Neural progenitor cell (in vitro differentiated cells): ENCODE measurements around the gene RIOK3. TPM values are rescaled to one million over a fixed set of nuclear protein-coding genes. Genes with fewer than 3 reads are reported as not detected.

Source experiments
- DNase-seq: peaks from one replicate; pipeline ENCODE4 v3.0.0-alpha.2; 2016; ENCODE audit warnings: low spot score
- H2AFZ ChIP-seq: fragments of 200-600 bp; sonication (generic); replicated peaks from 2 replicates; pipeline ENCODE4 v1.6.1; 2016; ENCODE audit warnings: antibody characterized with exemption
- H3F3A ChIP-seq: fragments of 200-600 bp; sonication (generic); 2 replicates; pipeline ENCODE4 v1.6.1; 2016; ENCODE audit warnings: antibody characterized with exemption, low read depth
- H3K27ac ChIP-seq: fragments of 200-600 bp; sonication (generic); 2 replicates; pipeline ENCODE4 v1.5.1; 2016; ENCODE audit warnings: mild to moderate bottlenecking
- H3K27me3 ChIP-seq: fragments of 200-600 bp; sonication (generic); 2 replicates; pipeline ENCODE4 v1.6.1; 2016; ENCODE audit warnings: mild to moderate bottlenecking, moderate library complexity
- H3K36me3 ChIP-seq: fragments of 200-600 bp; sonication (generic); 2 replicates; pipeline ENCODE4 v1.5.1; 2016
- H3K4me1 ChIP-seq: fragments of 200-600 bp; sonication (generic); 2 replicates; pipeline ENCODE4 v1.6.1; 2016; ENCODE audit warnings: mixed run types
- H3K4me2 ChIP-seq: fragments of 200-600 bp; sonication (generic); 2 replicates; pipeline ENCODE4 v1.6.1; 2016
- H3K4me3 ChIP-seq: fragments of 200-600 bp; sonication (generic); 2 replicates; pipeline ENCODE4 v1.5.1; 2016
- H3K79me2 ChIP-seq: fragments of 200-600 bp; sonication (generic); 2 replicates; pipeline ENCODE4 v1.6.1; 2016; ENCODE audit warnings: low read depth
- H3K9ac ChIP-seq: fragments of 200-600 bp; sonication (generic); 2 replicates; pipeline ENCODE4 v1.6.1; 2016
- H3K9me3 ChIP-seq: fragments of 200-600 bp; sonication (generic); 2 replicates; pipeline ENCODE4 v1.5.1; 2016; ENCODE audit warnings: low read depth
- H4K20me1 ChIP-seq: fragments of 200-600 bp; sonication (generic); 2 replicates; pipeline ENCODE4 v1.6.1; 2016; ENCODE audit warnings: low read depth
- H3K27ac Mint-ChIP-seq: 3 replicates; pipeline ENCODE4 v1.8.0; 2021; ENCODE audit warnings: mixed read lengths
- H3K27me3 Mint-ChIP-seq: 2 replicates; pipeline ENCODE4 v1.8.0; 2022; ENCODE audit warnings: low read depth, mild to moderate bottlenecking, inconsistent platforms, moderate library complexity, mixed read lengths; ENCODE audit not compliant: insufficient read depth
- H3K36me3 Mint-ChIP-seq: 3 replicates; pipeline ENCODE4 v1.8.0; 2021; ENCODE audit warnings: mixed read lengths
- H3K4me1 Mint-ChIP-seq: 3 replicates; pipeline ENCODE4 v1.8.0; 2021; ENCODE audit warnings: mixed read lengths
- H3K4me3 Mint-ChIP-seq: 3 replicates; pipeline ENCODE4 v1.8.0; 2021; ENCODE audit warnings: mild to moderate bottlenecking, moderate library complexity, mixed read lengths
- H3K9me3 Mint-ChIP-seq: 3 replicates; pipeline ENCODE4 v1.8.0; 2020; ENCODE audit warnings: mixed read lengths
- CTCF ChIP-seq: fragments of 200-600 bp; sonication (generic); IDR thresholded peaks from 2 replicates; pipeline ENCODE4 v1.5.1; 2017; ENCODE audit warnings: antibody characterized with exemption, mild to moderate bottlenecking
- EZH2 ChIP-seq: fragments of 200-600 bp; sonication (generic); IDR thresholded peaks from 2 replicates; pipeline ENCODE4 v1.6.1; 2017; ENCODE audit warnings: antibody characterized with exemption, mild to moderate bottlenecking, moderate library complexity
- EZH2phosphoT487 ChIP-seq: fragments of 200-600 bp; sonication (generic); IDR thresholded peaks from 2 replicates; pipeline ENCODE4 v1.6.1; 2017; ENCODE audit warnings: antibody characterized with exemption
- total RNA-seq: library from RNA; depleted of rRNA; stranded (reverse); fragments of >200 nt; gene quantifications from 2 replicates; pipeline ENCODE4 v1.2.3, GENCODE V29; 2015; ENCODE audit warnings: low replicate concordance

Gene RIOK3
- total RNA-seq, 1 donor from 2014 or later = 77.5 TPM

- Histone ChIP-seq H2AFZ (no peak overlapping the region), H3K36me3 (peaks cover 5% of the 10 kb centered on the region), H3K4me3 (no peak overlapping the region), H3K4me1 (peaks cover 3% of the 10 kb centered on the region), H3K27ac (no peak overlapping the region), H3K9me3 (no peaks in the 10 kb centered on the region), H3K9ac (no peak overlapping the region), H3K4me2 (no peak overlapping the region), H4K20me1 (no peaks in the 10 kb centered on the region), H3K79me2 (no peaks in the 10 kb centered on the region), H3K27me3 (no peaks in the 10 kb centered on the region), H3F3A (peaks cover 11% of the 10 kb centered on the region)
- peaks cover 8% of the 10 kb centered on the region for H3K27me3 Mint-ChIP-seq
- TF ChIP-seq EZH2phosphoT487 = no peak
- no peak for TF ChIP-seq CTCF
- TF ChIP-seq EZH2 = no peak
- no peaks in the 10 kb centered on the region for H3K9me3 Mint-ChIP-seq
- H3K36me3 Mint-ChIP-seq = peaks cover 15% of the 10 kb centered on the region
- no peak overlapping the region for H3K4me3 Mint-ChIP-seq
- H3K4me1 Mint-ChIP-seq = no peaks in the 10 kb centered on the region
- DNase-seq = no peak
- no peak overlapping the region for H3K27ac Mint-ChIP-seq
Measured at GRCh38 chr18:23512641-23513040, 59.6 kb downstream of the RIOK3 start.

GRCh38 chr18:23515911-23516546 lies 62.9 kb downstream of the RIOK3 start:
- no peak overlapping the region for H3K9ac ChIP-seq
- H2AFZ ChIP-seq = no peak overlapping the region
- H3K27ac Mint-ChIP-seq = no peak overlapping the region
- TF ChIP-seq EZH2 (no peak), CTCF (peak; percentile 94)
- H3K9me3 Mint-ChIP-seq = no peaks in the 10 kb centered on the region
- no peaks in the 10 kb centered on the region for H3K9me3 ChIP-seq
- no peak overlapping the region for H3K4me2 ChIP-seq
- H3F3A ChIP-seq = peaks cover 11% of the 10 kb centered on the region
- peaks cover 19% of the 10 kb centered on the region for H3K36me3 Mint-ChIP-seq
- no peak overlapping the region for H3K4me3 Mint-ChIP-seq
- H3K27me3 ChIP-seq = no peaks in the 10 kb centered on the region
- no peaks in the 10 kb centered on the region for H4K20me1 ChIP-seq
- H3K27me3 Mint-ChIP-seq = peaks cover 7% of the 10 kb centered on the region
- peak; percentile 87 for DNase-seq
- H3K36me3 ChIP-seq = peaks cover 5% of the 10 kb centered on the region
- no peaks in the 10 kb centered on the region for H3K4me1 Mint-ChIP-seq
- no peak overlapping the region for H3K4me3 ChIP-seq
- no peaks in the 10 kb centered on the region for H3K4me1 ChIP-seq
- no peak overlapping the region for H3K27ac ChIP-seq
- H3K79me2 ChIP-seq = no peaks in the 10 kb centered on the region

- Histone ChIP-seq H4K20me1 (no peaks in the 10 kb centered on the region), H3K27me3 (no peaks in the 10 kb centered on the region), H3K27ac (no peak overlapping the region), H3K4me3 (no peak overlapping the region), H3K36me3 (no peaks in the 10 kb centered on the region), H3F3A (peaks cover 11% of the 10 kb centered on the region), H3K9me3 (no peaks in the 10 kb centered on the region), H3K79me2 (no peaks in the 10 kb centered on the region), H3K4me1 (no peaks in the 10 kb centered on the region), H2AFZ (no peak overlapping the region), H3K9ac (no peak overlapping the region), H3K4me2 (no peak overlapping the region)
- no peak for DNase-seq
- no peak overlapping the region for H3K4me3 Mint-ChIP-seq
- H3K27me3 Mint-ChIP-seq = peaks cover 5% of the 10 kb centered on the region
- no peak overlapping the region for H3K27ac Mint-ChIP-seq
- H3K4me1 Mint-ChIP-seq = no peaks in the 10 kb centered on the region
- H3K36me3 Mint-ChIP-seq = peaks cover 31% of the 10 kb centered on the region
- TF ChIP-seq EZH2 (no peak), CTCF (no peak), EZH2phosphoT487 (no peak)
- H3K9me3 Mint-ChIP-seq = no peaks in the 10 kb centered on the region
Measured at GRCh38 chr18:23519734-23520133, 66.6 kb downstream of the RIOK3 start.
